SU-DHL-6 (cell line): Measurements from ENCODE around the gene CDR2L.

Experiments used
- EZH2phosphoT487 ChIP-seq: fragments of 200-600 bp; sonication (generic), shearing (Covaris generic); conservative IDR thresholded peaks from 2 replicates; pipeline ENCODE4 v1.6.1; 2018; ENCODE audit warnings: mild to moderate bottlenecking, antibody characterized with exemption, low read length, moderate library complexity, mixed read lengths
- TF ChIP-seq, protein P1 (sequence below): fragments of 200-600 bp; sonication (generic); IDR thresholded peaks from one replicate; pipeline ENCODE4 v1.5.1; 2017; ENCODE audit warnings: antibody characterized with exemption, mild to moderate bottlenecking, low read length, moderate library complexity; ENCODE audit not compliant: insufficient read depth, poor library complexity, severe bottlenecking

DNA sequence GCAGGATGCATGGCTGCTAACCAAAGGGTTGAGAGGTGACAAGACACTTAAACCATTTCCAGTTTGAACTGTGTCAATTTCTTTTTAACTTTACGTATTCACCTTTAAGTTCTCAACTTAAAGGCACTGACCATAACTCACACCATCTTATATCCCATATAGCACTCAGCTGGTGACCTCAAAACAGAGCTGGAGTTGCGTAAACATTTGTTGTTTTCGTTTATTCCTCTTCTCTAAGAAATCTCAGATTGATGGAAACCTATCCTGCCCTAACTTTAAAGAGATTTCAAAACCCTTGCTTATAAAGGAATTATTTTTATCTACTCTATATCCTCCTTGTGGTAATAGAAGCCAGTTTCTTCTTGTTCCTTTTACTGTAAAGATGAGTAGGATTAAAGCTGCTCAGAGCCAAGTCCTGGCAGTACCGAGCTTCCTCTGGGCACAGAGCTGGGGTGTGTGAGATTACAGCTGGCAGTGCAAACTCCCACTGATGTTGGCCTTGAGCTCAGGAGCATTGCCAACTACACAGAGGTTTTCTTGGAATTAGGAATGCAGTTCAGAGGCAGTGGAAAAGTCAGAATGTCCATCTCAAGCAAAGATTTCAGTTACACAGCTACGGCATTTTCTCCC is 60.9 kb downstream of the CDR2L start:
- TF ChIP-seq EZH2phosphoT487 = no peak
- TF ChIP-seq, protein P1, sequence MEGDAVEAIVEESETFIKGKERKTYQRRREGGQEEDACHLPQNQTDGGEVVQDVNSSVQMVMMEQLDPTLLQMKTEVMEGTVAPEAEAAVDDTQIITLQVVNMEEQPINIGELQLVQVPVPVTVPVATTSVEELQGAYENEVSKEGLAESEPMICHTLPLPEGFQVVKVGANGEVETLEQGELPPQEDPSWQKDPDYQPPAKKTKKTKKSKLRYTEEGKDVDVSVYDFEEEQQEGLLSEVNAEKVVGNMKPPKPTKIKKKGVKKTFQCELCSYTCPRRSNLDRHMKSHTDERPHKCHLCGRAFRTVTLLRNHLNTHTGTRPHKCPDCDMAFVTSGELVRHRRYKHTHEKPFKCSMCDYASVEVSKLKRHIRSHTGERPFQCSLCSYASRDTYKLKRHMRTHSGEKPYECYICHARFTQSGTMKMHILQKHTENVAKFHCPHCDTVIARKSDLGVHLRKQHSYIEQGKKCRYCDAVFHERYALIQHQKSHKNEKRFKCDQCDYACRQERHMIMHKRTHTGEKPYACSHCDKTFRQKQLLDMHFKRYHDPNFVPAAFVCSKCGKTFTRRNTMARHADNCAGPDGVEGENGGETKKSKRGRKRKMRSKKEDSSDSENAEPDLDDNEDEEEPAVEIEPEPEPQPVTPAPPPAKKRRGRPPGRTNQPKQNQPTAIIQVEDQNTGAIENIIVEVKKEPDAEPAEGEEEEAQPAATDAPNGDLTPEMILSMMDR = no peak
